NCI-H1417 (cell line): ENCODE data around the gene DDX23.
A peak's percentile ranks its signal among the peaks of the same experiment; 100 is the strongest.
"Not testable (repeated sequence)": the region's sequence is repeated elsewhere in the genome, so short reads cannot be mapped to it uniquely, and the experiment has no call there.

Source experiments
- DNase-seq, 3 experiments: peaks; one replicate each; lab custom pipeline; 2025; lab: John Stamatoyannopoulos, UW

DDX23 gene

GRCh38 chr12:48851883-48852733, at the start of gene DDX23:
DDX23 (minus strand) TSS chr12:48852163; CDS start chr12:48845782, 6,381 bp downstream.
- DNase-seq, result peak; percentile 98 to 99 (median 98)

- DNase-seq, result no peak
Observed at GRCh38 chr12:48901278-48901677, 49.3 kb upstream of the DDX23 start.

- DNase-seq, result no peak
Observed at GRCh38 chr12:48899651-48900050, 47.7 kb upstream of the DDX23 start.

GRCh38 chr12:48894271-48894670, 42.3 kb upstream of the DDX23 start:
- DNase-seq, result no peak

- DNase-seq, result peak; percentile 53 to 87 (median 77)
Observed at GRCh38 chr12:48890657-48891418, 38.9 kb upstream of the DDX23 start.

GRCh38 chr12:48889679-48890078, 37.7 kb upstream of the DDX23 start:
- no peak for DNase-seq

GRCh38 chr12:48883305-48884161, 31.6 kb upstream of the DDX23 start:
- peak in 2 of 3 experiments; percentile 49 to 74 for DNase-seq

GRCh38 chr12:48882972-48883304, 31.0 kb upstream of the DDX23 start:
- DNase-seq, result no peak

GRCh38 chr12:48882315-48882687, 30.3 kb upstream of the DDX23 start:
- DNase-seq, result no peak

GRCh38 chr12:48881686-48882314, 29.8 kb upstream of the DDX23 start:
- DNase-seq, result no peak

- no peak for DNase-seq
Observed at GRCh38 chr12:48880647-48881046, 28.7 kb upstream of the DDX23 start.

GRCh38 chr12:48878548-48878947, 26.6 kb upstream of the DDX23 start:
- no peak for DNase-seq

GRCh38 chr12:48875944-48876515, 24.1 kb upstream of the DDX23 start:
- no peak for DNase-seq

GRCh38 chr12:48873534-48873933, 21.6 kb upstream of the DDX23 start:
- not testable (repeated sequence) for DNase-seq

- DNase-seq, result no peak
Observed at GRCh38 chr12:48873096-48873495, 21.1 kb upstream of the DDX23 start.

GRCh38 chr12:48869191-48869590, 17.2 kb upstream of the DDX23 start:
- DNase-seq, result no peak

- DNase-seq, result no peak
Observed at GRCh38 chr12:48868451-48868850, 16.5 kb upstream of the DDX23 start.

- no peak for DNase-seq
Observed at GRCh38 chr12:48866052-48866711, 14.2 kb upstream of the DDX23 start.

GRCh38 chr12:48865281-48866051, 13.5 kb upstream of the DDX23 start, which contains the start of gene RND1:
RND1 (minus strand) TSS chr12:48865870; CDS start chr12:48865767, 103 bp downstream.
- DNase-seq, result peak; percentile 92 to 97 (median 94)

GRCh38 chr12:48863291-48863690, 11.3 kb upstream of the DDX23 start:
- no peak for DNase-seq
